PFSK-1 (cell line): ENCODE data around the gene TTC19.

Source experiments
- FOXP2 ChIP-seq: optimal IDR thresholded peaks from 2 replicates; pipeline ENCODE3; 2011; ENCODE audit warnings: borderline replicate concordance, control low read depth, inconsistent platforms; ENCODE audit not compliant: insufficient read depth; ENCODE audit errors: extremely low read length, extremely low read depth
- POLR2AphosphoS5 ChIP-seq: IDR thresholded peaks from 2 replicates; pipeline ENCODE4 v1.6.1; 2012; ENCODE audit warnings: low read depth, mild to moderate bottlenecking, control low read depth, low read length, moderate library complexity
- TF ChIP-seq, protein P1 (sequence below), 2 experiments: IDR thresholded peaks; 2 replicates each; pipeline versions ENCODE4 v1.6.1 to v1.8.0; 2011 to 2012; ENCODE audit warnings: low read depth in 2 of 2, low read length in 2 of 2, control low read depth in 1 of 2, inconsistent platforms in 1 of 2, mild to moderate bottlenecking in 1 of 2, moderate library complexity in 1 of 2; ENCODE audit not compliant: insufficient read depth in 1 of 2

DNA sequence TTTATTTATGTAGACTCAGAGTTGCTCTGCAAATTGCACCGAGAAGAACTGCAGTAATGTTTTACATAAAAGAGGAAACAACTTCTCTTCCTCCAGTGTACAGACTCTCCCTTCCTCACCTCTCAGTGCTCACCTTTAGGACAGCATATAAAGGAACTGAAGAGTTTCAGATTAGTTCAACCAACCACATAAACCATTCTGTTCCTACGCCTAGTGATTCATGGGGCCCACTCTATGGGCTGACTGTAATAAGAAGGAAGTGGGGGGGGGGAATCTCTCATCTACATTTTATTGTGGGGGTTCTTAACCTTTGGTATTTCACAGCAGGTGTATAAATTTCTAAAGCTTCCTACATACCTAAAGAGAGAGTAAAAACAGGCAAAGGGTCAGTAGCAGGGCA is 18.4 kb upstream of the TTC19 start:
- TF ChIP-seq POLR2AphosphoS5, result no peak
- no peak for TF ChIP-seq FOXP2
- TF ChIP-seq, protein P1, sequence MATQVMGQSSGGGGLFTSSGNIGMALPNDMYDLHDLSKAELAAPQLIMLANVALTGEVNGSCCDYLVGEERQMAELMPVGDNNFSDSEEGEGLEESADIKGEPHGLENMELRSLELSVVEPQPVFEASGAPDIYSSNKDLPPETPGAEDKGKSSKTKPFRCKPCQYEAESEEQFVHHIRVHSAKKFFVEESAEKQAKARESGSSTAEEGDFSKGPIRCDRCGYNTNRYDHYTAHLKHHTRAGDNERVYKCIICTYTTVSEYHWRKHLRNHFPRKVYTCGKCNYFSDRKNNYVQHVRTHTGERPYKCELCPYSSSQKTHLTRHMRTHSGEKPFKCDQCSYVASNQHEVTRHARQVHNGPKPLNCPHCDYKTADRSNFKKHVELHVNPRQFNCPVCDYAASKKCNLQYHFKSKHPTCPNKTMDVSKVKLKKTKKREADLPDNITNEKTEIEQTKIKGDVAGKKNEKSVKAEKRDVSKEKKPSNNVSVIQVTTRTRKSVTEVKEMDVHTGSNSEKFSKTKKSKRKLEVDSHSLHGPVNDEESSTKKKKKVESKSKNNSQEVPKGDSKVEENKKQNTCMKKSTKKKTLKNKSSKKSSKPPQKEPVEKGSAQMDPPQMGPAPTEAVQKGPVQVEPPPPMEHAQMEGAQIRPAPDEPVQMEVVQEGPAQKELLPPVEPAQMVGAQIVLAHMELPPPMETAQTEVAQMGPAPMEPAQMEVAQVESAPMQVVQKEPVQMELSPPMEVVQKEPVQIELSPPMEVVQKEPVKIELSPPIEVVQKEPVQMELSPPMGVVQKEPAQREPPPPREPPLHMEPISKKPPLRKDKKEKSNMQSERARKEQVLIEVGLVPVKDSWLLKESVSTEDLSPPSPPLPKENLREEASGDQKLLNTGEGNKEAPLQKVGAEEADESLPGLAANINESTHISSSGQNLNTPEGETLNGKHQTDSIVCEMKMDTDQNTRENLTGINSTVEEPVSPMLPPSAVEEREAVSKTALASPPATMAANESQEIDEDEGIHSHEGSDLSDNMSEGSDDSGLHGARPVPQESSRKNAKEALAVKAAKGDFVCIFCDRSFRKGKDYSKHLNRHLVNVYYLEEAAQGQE (IDR thresholded peaks at IDR 0.05; ENCODE audit: insufficient read depth in 1 of 2, low read depth in 2 of 2, low read length in 2 of 2), result no peak
